Measurements from ENCODE around the gene KDM8. TPM values are rescaled to one million over a fixed set of nuclear protein-coding genes. Genes with fewer than 3 reads are reported as not detected.
"Not testable (repeated sequence)": the region's sequence is repeated elsewhere in the genome, so short reads cannot be mapped to it uniquely, and the experiment has no call there.

KDM8 gene
- total RNA-seq, 1 experiment from 2014 or later = 10.9 TPM

DNA sequence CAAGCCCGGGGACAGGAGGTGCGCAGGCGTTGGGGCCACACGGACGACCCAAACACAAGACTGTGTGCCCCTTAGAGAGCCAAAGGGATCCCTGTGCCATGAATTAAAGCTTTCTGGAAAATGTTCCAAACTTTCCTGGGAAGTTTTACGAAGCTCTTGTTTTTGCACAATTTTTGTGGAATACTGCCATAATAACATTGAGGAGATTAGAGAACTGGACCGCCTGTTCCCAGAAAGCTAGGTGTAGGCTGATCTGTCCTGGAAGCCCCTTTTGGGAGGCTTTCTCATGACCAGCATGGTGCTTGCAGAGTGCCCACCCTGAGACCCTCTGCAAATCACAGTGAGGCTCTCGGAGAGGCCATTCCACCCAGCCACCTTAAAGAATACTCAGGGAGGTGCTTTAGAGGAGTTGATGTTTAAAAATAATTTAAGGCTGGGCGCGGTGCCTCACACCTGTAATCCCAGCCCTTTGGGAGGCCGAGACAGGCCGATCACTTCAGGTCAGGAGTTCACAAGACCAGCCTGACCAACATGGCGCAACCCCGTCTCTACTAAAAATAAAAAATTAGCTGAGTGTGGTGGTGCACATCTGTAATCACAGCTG, 1.1 kb downstream of the KDM8 start:
- peak overlapping the region; percentile 100 for H3K27ac Mint-ChIP-seq
- H3K9me3 Mint-ChIP-seq = peaks cover 10% of the 10 kb centered on the region
- H3K27me3 Mint-ChIP-seq (ENCODE audit: low read depth) = no peaks in the 10 kb centered on the region; the same call in none of the 2 replicates
- DNase-seq (ENCODE audit: low spot score) (no peak), ATAC-seq (no peak)
- no peak for TF ChIP-seq ETV6 (CRISPR knock-in tag; IDR thresholded peaks at IDR 0.05)
- no peak for TF ChIP-seq ZNF423 (CRISPR knock-in tag; IDR thresholded peaks at IDR 0.05)
- TF ChIP-seq, protein P1, sequence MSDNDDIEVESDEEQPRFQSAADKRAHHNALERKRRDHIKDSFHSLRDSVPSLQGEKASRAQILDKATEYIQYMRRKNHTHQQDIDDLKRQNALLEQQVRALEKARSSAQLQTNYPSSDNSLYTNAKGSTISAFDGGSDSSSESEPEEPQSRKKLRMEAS (CRISPR knock-in tag; IDR thresholded peaks at IDR 0.05) = no peak
- TF ChIP-seq TEAD4 (CRISPR knock-in tag; IDR thresholded peaks at IDR 0.05) = no peak
- TF ChIP-seq NR1H2 (CRISPR knock-in tag; IDR thresholded peaks at IDR 0.05) = no peak
- TF ChIP-seq, protein P2, sequence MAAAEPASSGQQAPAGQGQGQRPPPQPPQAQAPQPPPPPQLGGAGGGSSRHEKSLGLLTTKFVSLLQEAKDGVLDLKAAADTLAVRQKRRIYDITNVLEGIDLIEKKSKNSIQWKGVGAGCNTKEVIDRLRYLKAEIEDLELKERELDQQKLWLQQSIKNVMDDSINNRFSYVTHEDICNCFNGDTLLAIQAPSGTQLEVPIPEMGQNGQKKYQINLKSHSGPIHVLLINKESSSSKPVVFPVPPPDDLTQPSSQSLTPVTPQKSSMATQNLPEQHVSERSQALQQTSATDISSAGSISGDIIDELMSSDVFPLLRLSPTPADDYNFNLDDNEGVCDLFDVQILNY (CRISPR knock-in tag; IDR thresholded peaks at IDR 0.05) = no peak
- no peak for TF ChIP-seq SMAD4 (CRISPR knock-in tag; IDR thresholded peaks at IDR 0.05)
- TF ChIP-seq RELA (CRISPR knock-in tag; IDR thresholded peaks at IDR 0.05; ENCODE audit: borderline replicate concordance) = no peak
- TF ChIP-seq SP1 (CRISPR knock-in tag; conservative IDR thresholded peaks at IDR 0.05) = no peak
- no peak for TF ChIP-seq ZNF396 (CRISPR knock-in tag; IDR thresholded peaks at IDR 0.05; ENCODE audit: borderline replicate concordance)
- TF ChIP-seq NR2C2 (CRISPR knock-in tag; IDR thresholded peaks at IDR 0.05) = no peak
- TF ChIP-seq HMGA2 (CRISPR knock-in tag; IDR thresholded peaks at IDR 0.05) = no peak
- TF ChIP-seq, protein P3, sequence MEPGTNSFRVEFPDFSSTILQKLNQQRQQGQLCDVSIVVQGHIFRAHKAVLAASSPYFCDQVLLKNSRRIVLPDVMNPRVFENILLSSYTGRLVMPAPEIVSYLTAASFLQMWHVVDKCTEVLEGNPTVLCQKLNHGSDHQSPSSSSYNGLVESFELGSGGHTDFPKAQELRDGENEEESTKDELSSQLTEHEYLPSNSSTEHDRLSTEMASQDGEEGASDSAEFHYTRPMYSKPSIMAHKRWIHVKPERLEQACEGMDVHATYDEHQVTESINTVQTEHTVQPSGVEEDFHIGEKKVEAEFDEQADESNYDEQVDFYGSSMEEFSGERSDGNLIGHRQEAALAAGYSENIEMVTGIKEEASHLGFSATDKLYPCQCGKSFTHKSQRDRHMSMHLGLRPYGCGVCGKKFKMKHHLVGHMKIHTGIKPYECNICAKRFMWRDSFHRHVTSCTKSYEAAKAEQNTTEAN (CRISPR knock-in tag; IDR thresholded peaks at IDR 0.05) = no peak
- TF ChIP-seq ESRRA (CRISPR knock-in tag; IDR thresholded peaks at IDR 0.05; ENCODE audit: borderline replicate concordance) = no peak
- no peak for TF ChIP-seq CBFB (CRISPR knock-in tag; IDR thresholded peaks at IDR 0.05; ENCODE audit: low read depth)
- ChIA-PET POLR2A (interaction anchor here (0.6 to 1.3 kb wide), 3 partner anchors 25 to 75 kb away, joined by 3 read pairs; no protein-coding TSS in a partner anchor), CTCF (interaction anchor here (0.8 to 3.9 kb wide), 9 partner anchors 11 to 224 kb away, joined by 3 to 31 read pairs (median 4); no protein-coding TSS in a partner anchor)
- H3K4me3 Mint-ChIP-seq = peak overlapping the region; percentile 96
- peaks cover 13% of the 10 kb centered on the region for H3K4me1 Mint-ChIP-seq
- H3K36me3 Mint-ChIP-seq = no peaks in the 10 kb centered on the region

DNA sequence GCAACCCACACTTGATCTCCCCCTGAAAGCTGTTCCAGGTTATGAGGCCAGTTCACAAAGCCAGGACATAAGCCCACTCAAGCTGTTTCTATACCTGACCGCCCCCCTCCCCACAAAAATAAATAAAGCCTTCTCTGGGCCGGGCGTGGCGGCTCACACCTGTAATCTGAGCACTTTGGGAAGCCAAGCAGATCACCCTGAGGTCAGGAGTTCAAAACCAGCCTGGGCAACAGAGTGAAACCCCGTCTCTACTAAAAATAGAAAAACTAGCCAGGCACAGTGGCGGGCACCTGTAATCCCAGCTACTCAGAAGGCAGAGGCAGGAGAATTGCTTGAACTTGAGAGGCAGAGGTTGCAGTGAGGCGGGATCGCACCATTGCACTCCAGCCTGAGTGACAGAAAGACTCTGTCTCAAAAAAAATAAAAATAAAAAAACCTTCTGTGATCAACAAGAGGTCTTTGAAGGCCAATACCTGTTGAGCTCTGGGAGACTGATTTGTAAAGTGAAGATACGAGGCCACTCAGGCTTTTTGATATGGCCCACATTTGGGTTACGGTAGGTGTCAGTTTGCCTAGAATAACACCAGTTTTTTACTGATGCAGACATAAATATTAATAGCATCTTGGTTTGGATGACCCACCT, 2.2 kb downstream of the KDM8 start:
- no peaks in the 10 kb centered on the region; the same call in none of the 2 replicates for H3K27me3 Mint-ChIP-seq (ENCODE audit: low read depth)
- H3K4me3 Mint-ChIP-seq = no peak overlapping the region
- ChIA-PET CTCF (no interaction called here), POLR2A (no interaction called here)
- peaks cover 3% of the 10 kb centered on the region; the same call in 1 of the 2 replicates for H3K36me3 Mint-ChIP-seq
- H3K9me3 Mint-ChIP-seq = peaks cover 10% of the 10 kb centered on the region
- peaks cover 13% of the 10 kb centered on the region for H3K4me1 Mint-ChIP-seq
- ATAC-seq (no peak), DNase-seq (ENCODE audit: low spot score) (no peak)
- TF ChIP-seq, protein P4, sequence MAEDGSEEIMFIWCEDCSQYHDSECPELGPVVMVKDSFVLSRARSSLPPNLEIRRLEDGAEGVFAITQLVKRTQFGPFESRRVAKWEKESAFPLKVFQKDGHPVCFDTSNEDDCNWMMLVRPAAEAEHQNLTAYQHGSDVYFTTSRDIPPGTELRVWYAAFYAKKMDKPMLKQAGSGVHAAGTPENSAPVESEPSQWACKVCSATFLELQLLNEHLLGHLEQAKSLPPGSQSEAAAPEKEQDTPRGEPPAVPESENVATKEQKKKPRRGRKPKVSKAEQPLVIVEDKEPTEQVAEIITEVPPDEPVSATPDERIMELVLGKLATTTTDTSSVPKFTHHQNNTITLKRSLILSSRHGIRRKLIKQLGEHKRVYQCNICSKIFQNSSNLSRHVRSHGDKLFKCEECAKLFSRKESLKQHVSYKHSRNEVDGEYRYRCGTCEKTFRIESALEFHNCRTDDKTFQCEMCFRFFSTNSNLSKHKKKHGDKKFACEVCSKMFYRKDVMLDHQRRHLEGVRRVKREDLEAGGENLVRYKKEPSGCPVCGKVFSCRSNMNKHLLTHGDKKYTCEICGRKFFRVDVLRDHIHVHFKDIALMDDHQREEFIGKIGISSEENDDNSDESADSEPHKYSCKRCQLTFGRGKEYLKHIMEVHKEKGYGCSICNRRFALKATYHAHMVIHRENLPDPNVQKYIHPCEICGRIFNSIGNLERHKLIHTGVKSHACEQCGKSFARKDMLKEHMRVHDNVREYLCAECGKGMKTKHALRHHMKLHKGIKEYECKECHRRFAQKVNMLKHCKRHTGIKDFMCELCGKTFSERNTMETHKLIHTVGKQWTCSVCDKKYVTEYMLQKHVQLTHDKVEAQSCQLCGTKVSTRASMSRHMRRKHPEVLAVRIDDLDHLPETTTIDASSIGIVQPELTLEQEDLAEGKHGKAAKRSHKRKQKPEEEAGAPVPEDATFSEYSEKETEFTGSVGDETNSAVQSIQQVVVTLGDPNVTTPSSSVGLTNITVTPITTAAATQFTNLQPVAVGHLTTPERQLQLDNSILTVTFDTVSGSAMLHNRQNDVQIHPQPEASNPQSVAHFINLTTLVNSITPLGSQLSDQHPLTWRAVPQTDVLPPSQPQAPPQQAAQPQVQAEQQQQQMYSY (CRISPR knock-in tag; IDR thresholded peaks at IDR 0.05) = no peak
- no peak for TF ChIP-seq SMAD4 (CRISPR knock-in tag; IDR thresholded peaks at IDR 0.05)
- no peak for TF ChIP-seq HMGA2 (CRISPR knock-in tag; IDR thresholded peaks at IDR 0.05)
- TF ChIP-seq JUN (CRISPR knock-in tag; IDR thresholded peaks at IDR 0.05) = no peak
- TF ChIP-seq ZNF263 (CRISPR knock-in tag; IDR thresholded peaks at IDR 0.05; ENCODE audit: low read depth) = no peak
- TF ChIP-seq FOXJ3 (CRISPR knock-in tag; IDR thresholded peaks at IDR 0.05; ENCODE audit: borderline replicate concordance) = no peak
- no peak overlapping the region for H3K27ac Mint-ChIP-seq

DNA sequence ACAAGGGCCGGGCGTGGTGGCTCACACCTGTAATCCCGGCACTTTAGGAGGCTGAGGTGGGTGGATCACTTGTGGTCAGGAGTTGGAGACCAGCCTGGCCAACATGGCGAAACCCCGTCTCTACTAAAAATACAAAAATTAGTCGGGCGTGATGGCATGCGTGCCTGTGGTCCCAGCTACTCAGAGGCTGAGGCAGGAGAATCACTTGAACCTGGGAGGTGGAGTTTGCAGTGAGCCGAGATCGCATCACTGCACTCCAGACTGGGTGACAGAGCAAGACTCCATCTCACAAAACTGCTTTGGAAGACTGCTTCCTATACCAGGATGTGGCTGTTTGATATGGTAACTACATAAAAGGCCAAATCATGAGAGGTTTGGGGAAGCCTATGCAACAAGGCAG, 3.8 kb downstream of the KDM8 start:
- H3K9me3 Mint-ChIP-seq; ATAC-seq; H3K4me3 Mint-ChIP-seq; POLR2A ChIA-PET; CTCF ChIA-PET; H3K27me3 Mint-ChIP-seq (ENCODE audit: low read depth); H3K27ac Mint-ChIP-seq; H3K36me3 Mint-ChIP-seq; DNase-seq (ENCODE audit: low spot score): not testable (repeated sequence)
- peaks cover 13% of the 10 kb centered on the region for H3K4me1 Mint-ChIP-seq
